Activated B cell treated with CpG ODN at 0.5 μM for 24 hours (primary cell): ENCODE results near the gene CYP2A13. TPM values are rescaled to one million over a fixed set of nuclear protein-coding genes. Genes with fewer than 3 reads are reported as not detected.
"Not testable (repeated sequence)": the region's sequence is repeated elsewhere in the genome, so short reads cannot be mapped to it uniquely, and the experiment has no call there.

Experiments
- ATAC-seq: fragments of 200-7000 bp; cut with Tn5 transposase; one replicate; pipeline ENCODE4 v1.10.0; 2021; ENCODE audit warnings: low read depth, mild to moderate bottlenecking, moderate library complexity
- CTCF ChIA-PET: fragments of 350-600 bp; sonication (Branson Sonifier 250); formaldehyde crosslinking; loops from one replicate; lab custom pipeline; 2021; ENCODE audit warnings: antibody characterized with exemption; lab: Charles Lee
- POLR2A ChIA-PET: fragments of 350-600 bp; sonication (Branson Sonifier 250); formaldehyde crosslinking; loops from one replicate; lab custom pipeline; 2021; ENCODE audit warnings: antibody characterized with exemption; lab: Charles Lee
- DNase-seq: peaks from one replicate; pipeline ENCODE4 v3.0.0; 2022
- H3K27ac Mint-ChIP-seq: one replicate; pipeline ENCODE4 v1.8.0; 2020; ENCODE audit warnings: mixed read lengths
- H3K27me3 Mint-ChIP-seq: one replicate; pipeline ENCODE4 v1.8.0; 2021; ENCODE audit warnings: mixed read lengths
- H3K36me3 Mint-ChIP-seq: one replicate; pipeline ENCODE4 v1.8.0; 2021; ENCODE audit warnings: low read depth, mixed read lengths
- H3K4me1 Mint-ChIP-seq: one replicate; pipeline ENCODE4 v1.8.0; 2021; ENCODE audit warnings: mixed read lengths
- H3K4me3 Mint-ChIP-seq: one replicate; pipeline ENCODE4 v1.8.0; 2020; ENCODE audit warnings: mild to moderate bottlenecking, mixed read lengths
- H3K9me3 Mint-ChIP-seq: one replicate; pipeline ENCODE4 v1.8.0; 2020; ENCODE audit warnings: mixed read lengths
- intact Hi-C: fragments of 100-400 bp; cut with micrococcal nuclease; formaldehyde crosslinking; loops from one replicate; pipeline ENCODE4 v1.15.1; 2024
- total RNA-seq: library from RNA; stranded (reverse); gene quantifications from 2 replicates; pipeline ENCODE4 v1.2.3, GENCODE V29; 2022
- TF ChIP-seq, protein P1 (sequence below): fragments of 200-600 bp; IDR thresholded peaks from one replicate; pipeline ENCODE4 v1.8.0; 2022; ENCODE audit warnings: antibody characterized with exemption, mild to moderate bottlenecking

CYP2A13 gene
- total RNA-seq, 1 donor from 2014 or later, result not detected

GRCh38 chr19:41095703-41096102 lies 7.5 kb downstream of the CYP2A13 start:
- POLR2A ChIA-PET, result no interaction called here
- Mint-ChIP-seq H3K36me3 (no peaks in the 10 kb centered on the region), H3K9me3 (peaks cover 5% of the 10 kb centered on the region), H3K27me3 (peaks cover 48% of the 10 kb centered on the region), H3K27ac (no peak overlapping the region), H3K4me3 (no peak overlapping the region), H3K4me1 (no peaks in the 10 kb centered on the region)
- no peak for ATAC-seq
- DNase-seq, result no peak
- CTCF ChIA-PET, result no interaction called here
- TF ChIP-seq, protein P1, sequence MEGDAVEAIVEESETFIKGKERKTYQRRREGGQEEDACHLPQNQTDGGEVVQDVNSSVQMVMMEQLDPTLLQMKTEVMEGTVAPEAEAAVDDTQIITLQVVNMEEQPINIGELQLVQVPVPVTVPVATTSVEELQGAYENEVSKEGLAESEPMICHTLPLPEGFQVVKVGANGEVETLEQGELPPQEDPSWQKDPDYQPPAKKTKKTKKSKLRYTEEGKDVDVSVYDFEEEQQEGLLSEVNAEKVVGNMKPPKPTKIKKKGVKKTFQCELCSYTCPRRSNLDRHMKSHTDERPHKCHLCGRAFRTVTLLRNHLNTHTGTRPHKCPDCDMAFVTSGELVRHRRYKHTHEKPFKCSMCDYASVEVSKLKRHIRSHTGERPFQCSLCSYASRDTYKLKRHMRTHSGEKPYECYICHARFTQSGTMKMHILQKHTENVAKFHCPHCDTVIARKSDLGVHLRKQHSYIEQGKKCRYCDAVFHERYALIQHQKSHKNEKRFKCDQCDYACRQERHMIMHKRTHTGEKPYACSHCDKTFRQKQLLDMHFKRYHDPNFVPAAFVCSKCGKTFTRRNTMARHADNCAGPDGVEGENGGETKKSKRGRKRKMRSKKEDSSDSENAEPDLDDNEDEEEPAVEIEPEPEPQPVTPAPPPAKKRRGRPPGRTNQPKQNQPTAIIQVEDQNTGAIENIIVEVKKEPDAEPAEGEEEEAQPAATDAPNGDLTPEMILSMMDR, result no peak
- intact Hi-C loops, result no loop called here

DNA sequence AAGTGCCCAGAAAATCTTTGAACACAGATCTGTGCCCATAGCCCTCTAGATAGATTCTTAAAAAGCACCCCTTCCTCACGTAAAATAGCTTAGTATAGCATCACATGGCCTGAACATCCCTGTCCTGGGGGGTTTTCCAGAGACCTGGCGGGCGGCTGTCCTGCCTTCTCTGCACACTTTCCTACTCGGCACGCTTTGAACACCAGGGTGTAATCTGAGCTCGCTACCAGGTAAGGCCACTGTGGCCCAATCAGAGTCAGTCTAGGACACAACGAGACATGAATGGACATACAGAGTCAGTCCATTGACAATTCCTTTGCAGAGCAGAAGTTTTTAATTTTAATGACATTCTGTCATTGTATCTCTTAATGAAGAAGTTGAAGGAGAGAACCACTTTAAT lies 8.1 kb downstream of the CYP2A13 start:
- TF ChIP-seq, protein P1, result no peak
- H3K27me3 Mint-ChIP-seq, result peaks cover 41% of the 10 kb centered on the region
- no peaks in the 10 kb centered on the region for H3K4me1 Mint-ChIP-seq
- ATAC-seq (no peak), DNase-seq (no peak)
- H3K36me3 Mint-ChIP-seq, result no peaks in the 10 kb centered on the region
- ChIA-PET POLR2A (no interaction called here), CTCF (no interaction called here)
- intact Hi-C loops, result no loop called here
- H3K27ac Mint-ChIP-seq, result no peak overlapping the region
- peaks cover 9% of the 10 kb centered on the region for H3K9me3 Mint-ChIP-seq
- H3K4me3 Mint-ChIP-seq, result no peak overlapping the region

DNA sequence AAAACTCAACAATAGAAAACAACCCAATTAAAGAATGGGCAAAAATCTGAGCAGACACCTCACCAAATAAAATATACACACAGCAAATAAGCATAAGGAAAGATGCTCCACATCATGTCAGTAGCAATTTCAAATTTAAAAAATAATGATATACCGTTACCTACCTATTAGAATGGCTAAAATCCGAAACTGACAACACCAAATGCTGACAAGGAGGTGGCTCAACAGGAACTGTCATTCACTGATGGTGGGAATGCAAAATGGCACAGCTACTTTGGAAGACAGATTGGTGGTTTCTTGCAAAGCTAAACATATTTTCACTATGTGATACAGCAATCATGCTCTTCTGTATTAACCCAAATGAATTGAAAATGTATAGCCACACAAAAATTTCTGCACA lies 9.1 kb downstream of the CYP2A13 start:
- intact Hi-C loops, result no loop called here
- Mint-ChIP-seq H3K4me3 (no peak overlapping the region), H3K4me1 (no peaks in the 10 kb centered on the region), H3K36me3 (no peaks in the 10 kb centered on the region), H3K9me3 (peaks cover 12% of the 10 kb centered on the region), H3K27ac (no peak overlapping the region), H3K27me3 (peaks cover 35% of the 10 kb centered on the region)
- DNase-seq, result no peak
- TF ChIP-seq, protein P1, result no peak
- ChIA-PET CTCF (no interaction called here), POLR2A (no interaction called here)
- ATAC-seq, result no peak

GRCh38 chr19:41098762-41099161 lies 10.5 kb downstream of the CYP2A13 start:
- peaks cover 30% of the 10 kb centered on the region for H3K27me3 Mint-ChIP-seq
- DNase-seq, result no peak
- H3K4me1 Mint-ChIP-seq, result no peaks in the 10 kb centered on the region
- H3K9me3 Mint-ChIP-seq, result peaks cover 14% of the 10 kb centered on the region
- intact Hi-C loops, result no loop called here
- TF ChIP-seq, protein P1, result no peak
- POLR2A ChIA-PET, result no interaction called here
- CTCF ChIA-PET, result no interaction called here
- ATAC-seq, result no peak
- H3K36me3 Mint-ChIP-seq, result no peaks in the 10 kb centered on the region
- no peak overlapping the region for H3K4me3 Mint-ChIP-seq
- no peak overlapping the region for H3K27ac Mint-ChIP-seq

DNA sequence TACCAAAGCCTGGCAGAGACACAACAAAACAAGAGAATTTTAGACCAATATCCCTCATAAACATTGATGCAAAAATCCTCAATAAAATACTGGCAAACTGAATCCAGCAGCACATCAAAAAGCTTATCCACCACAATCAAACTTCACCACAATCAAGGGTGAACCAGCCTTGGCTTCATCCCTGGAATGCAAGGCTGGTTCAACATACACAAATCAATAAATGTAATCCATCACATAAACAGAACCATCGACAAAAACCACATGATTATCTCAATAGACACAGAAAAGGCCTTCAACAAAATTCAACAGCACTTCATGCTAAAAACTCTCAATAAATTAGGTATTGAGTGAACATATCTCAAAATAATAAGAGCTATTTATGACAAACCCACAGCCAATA lies 14.0 kb downstream of the CYP2A13 start:
- intact Hi-C loops, POLR2A ChIA-PET, ATAC-seq, CTCF ChIA-PET, H3K27me3 Mint-ChIP-seq, DNase-seq, H3K36me3 Mint-ChIP-seq, H3K4me1 Mint-ChIP-seq, H3K4me3 Mint-ChIP-seq, H3K27ac Mint-ChIP-seq: not testable (repeated sequence)
- H3K9me3 Mint-ChIP-seq, result peaks cover 14% of the 10 kb centered on the region

- intact Hi-C loops, result no loop called here
- no peak for ATAC-seq
- H3K9me3 Mint-ChIP-seq, result peaks cover 12% of the 10 kb centered on the region
- peaks cover 2% of the 10 kb centered on the region for H3K27me3 Mint-ChIP-seq
- no peak for DNase-seq
- H3K27ac Mint-ChIP-seq, result no peak overlapping the region
- H3K36me3 Mint-ChIP-seq, result no peaks in the 10 kb centered on the region
- TF ChIP-seq, protein P1, result no peak
- POLR2A ChIA-PET, result no interaction called here
- no peaks in the 10 kb centered on the region for H3K4me1 Mint-ChIP-seq
- CTCF ChIA-PET, result no interaction called here
- no peak overlapping the region for H3K4me3 Mint-ChIP-seq
Observed at GRCh38 chr19:41106177-41106576, 17.9 kb downstream of the CYP2A13 start.
